ENCODE data around the gene OR4D2.
"Not testable (repeated sequence)": the region's sequence is repeated elsewhere in the genome, so short reads cannot be mapped to it uniquely, and the experiment has no call there.

OR4D2 gene

DNA sequence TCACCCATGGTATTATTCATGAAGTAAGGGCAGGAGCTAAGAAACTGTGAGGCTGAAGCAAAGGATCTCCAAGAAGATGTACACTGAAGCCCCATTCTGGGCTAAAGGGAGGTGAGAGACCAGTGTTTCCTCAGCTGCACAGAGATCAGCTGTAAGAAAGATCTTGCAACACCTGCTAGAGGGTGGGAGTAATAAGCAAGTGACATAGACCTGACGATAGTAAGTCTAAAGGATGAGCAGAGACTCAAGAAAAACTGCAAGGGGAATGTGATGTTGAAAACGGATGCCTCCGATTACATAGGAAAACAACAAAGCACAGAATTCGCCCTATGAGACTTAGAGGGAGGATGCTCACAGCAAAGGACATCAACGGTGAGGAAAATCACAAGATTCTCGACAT lies at the start of gene OR4D2:
Gene OR4D2 (plus strand): TSS at position 301 of the 400 bp plus-strand sequence. CDS start 2,674 bp downstream, outside the sequence.
- no peak for DNase-seq

DNA sequence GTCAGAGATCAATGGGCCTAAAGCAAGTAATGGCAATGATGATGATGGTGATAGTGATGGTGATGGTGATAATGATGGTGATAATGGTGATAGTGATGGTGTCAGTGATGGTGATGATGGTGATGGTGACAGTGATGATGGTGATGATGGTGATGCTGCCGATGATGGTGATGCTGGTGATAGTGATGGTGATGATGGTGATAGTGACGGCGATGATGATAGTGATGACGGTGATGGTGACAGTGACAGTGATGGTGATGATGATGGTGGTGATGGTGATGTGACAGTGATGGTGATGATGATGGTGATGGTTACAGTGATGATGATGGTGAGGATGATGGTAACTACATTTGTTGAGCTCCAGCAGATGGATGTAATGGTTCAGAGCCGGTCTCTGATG lies 49.4 kb upstream of the OR4D2 start:
- DNase-seq = no peak

DNA sequence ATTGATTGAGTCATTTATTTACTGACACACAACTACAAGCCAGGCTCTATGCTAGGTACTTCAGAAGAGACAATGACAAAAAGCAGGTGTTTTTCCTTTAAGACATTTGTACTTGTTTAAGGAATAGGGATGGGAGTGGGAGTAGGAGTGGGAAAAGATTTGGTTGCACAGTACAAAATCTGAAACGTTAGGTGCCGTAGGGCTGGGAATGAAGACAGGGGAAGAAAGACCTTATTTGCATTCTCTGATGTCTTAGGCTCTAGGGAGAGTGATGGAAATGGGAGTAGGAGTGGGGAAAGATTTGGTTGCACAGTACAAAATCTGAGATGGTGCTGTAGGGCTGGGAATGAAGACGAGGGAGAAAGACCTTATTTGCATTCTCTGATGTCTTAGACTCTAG lies 47.3 kb upstream of the OR4D2 start:
- no peak for DNase-seq

DNA sequence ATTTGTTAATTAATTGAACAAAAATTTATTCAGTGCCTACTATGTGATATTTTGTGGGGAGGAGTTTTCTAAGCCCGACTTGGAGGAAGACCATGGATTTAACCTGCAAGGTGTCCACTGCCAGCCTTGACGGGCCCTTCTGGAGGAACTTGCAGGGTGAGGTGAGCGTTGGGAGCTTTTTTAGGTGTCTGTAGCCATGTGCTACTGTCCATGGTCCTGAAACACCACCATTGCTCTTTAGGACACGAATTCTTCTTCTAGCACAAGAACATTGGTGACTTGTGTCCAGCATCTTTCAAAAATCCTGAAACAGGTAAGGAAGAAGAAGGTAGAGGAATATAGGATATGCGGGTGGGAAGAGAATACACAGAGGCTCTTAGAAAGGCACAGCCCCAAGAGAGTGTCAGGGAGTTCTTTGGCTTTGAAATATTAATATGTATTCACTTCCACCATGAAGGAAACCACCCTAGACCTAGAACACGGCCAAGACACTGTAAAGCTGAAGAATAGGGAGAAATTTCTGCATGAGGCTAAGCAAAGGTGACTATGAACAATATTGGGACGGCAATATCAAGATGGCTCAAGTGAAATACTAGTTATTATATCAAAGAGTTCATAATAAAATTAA lies 46.5 kb upstream of the OR4D2 start:
- peak; percentile 62 for DNase-seq

DNA sequence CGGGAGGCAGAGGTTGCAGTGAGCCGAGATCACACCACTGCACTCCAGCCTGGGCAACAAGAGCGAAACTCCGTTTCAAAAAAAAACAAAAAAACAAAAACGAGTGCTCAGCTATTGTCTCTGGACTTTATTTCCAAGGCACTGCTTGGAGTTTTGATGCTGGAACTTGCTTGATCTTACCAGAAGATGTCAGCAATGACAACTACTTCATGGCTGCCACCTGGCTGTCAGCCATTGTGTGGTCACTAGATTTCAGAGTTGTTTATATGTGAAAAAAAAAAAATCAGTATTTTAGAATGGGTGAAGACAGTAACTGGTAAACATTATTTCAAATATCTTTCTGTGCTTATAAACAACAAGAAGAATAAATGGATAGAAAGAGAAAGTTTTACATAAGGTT lies 44.9 kb upstream of the OR4D2 start:
- DNase-seq = no peak

DNA sequence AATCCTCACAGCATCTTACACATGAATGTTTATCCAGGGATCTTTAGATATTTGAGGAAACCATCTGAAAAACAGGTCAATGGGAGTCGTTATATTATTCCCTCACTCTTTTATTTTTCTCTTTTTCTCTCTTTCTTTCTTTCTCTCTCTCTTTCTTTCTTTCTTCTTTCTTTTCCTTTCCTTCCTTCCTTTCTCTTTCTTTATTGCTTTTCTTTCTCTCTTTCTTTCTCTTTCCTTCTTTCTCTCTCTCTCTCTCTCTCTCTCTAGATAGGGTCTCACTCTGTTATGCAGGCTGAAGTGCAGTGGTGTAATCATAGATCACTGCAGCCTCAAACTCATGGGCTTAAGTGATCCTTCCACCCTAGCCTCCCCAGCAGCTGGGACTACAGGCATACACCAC lies 38.9 kb upstream of the OR4D2 start:
- no peak for DNase-seq

DNA sequence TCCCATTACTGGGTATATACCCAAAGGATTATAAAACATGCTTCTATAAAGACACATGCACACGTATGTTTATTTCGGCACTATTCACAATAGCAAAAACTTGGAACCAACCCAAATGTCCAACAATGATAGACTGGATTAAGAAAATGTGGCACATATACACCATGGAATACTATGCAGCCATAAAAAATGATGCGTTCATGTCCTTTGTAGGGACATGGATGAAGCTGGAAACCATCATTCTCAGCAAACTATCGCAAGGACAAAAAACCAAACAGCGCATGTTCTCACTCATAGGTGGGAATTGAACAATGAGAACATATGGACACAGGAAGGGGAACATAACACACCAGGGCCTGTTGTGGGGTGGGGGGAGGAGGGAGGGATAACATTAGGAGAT lies 34.1 kb upstream of the OR4D2 start:
- DNase-seq = not testable (repeated sequence)

DNA sequence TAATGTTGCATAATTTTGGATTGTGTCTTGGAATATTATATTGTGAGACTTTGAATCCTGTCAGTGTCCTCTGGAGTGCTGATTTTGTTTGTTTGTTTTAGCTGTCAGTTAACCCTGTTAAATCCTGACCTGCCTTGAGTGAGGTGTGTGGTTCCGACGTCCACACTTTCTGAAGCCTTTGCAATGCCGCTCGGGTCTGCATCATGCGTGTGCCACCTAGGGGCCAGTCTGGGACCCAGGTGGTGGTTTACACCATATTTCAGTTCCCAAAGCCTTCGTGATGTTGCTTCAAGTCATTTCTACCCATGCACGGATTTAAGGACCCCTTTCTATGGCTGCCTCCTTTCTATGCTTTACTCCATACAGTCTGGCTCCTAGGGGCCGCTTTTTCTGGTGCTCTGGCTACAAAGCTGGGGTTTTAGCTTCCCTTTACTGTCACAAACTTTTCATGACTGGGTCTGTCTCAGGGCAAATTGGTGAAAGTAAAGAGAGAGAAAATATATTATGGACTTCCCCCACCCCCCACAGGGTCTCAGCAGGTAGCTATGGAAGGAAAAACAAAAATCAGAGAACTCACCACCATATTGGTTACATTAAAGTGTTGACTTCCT lies 30.0 kb upstream of the OR4D2 start:
- DNase-seq = no peak

DNA sequence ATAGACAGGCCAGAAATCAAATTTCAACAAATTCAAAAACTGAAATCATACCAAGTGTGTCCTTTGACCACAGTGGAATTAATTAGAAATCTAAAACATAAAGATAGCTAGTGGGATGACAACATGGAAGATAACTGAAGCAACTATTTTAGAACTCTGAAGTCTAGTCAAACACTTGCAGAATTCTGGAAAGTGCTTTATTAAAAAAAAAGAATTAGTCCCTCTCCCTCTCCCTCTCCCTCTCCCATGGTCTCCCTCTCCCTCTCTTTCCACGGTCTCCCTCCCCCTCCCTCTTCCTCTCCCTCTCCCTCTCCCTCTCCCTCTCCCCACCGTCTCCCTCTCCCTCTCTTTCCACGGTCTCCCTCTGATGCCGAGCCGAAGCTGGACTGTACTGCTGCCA lies 25.3 kb upstream of the OR4D2 start:
- DNase-seq = no peak

DNA sequence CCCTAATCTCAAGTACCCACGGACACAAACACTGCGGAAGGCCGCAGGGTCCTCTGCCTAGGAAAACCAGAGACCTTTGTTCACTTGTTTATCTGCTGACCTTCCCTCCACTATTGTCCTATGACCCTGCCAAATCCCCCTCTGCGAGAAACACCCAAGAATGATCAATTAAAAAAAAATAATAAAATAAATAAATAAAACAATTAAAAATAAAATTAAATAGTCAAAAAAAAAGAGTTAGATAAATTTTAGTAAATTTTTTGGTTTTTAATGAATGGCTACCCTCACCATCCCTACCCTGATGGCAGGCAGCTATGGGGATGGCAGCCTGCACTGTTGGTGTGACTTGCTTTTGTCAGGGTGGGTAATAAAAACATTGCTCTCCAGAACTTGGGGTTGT lies 23.4 kb upstream of the OR4D2 start:
- DNase-seq = not testable (repeated sequence)

DNA sequence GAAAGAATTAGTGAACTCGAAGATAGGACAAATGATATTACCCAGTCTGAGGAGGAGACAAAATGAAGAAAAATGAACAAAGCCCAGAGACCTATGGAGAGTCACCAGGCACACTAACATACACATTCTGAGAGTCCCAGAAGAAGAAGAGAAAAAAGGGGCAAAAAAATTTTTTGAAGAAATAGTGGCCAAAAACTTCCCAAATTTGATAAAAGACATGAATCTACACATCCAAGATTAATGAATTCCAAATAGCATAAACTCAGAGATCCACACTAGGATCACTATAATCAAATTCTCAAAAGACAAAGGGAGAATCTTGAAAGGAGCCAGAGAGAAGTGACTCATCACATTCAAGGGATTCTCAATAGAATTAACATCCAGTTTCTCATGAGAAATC lies 22.0 kb upstream of the OR4D2 start:
- no peak for DNase-seq

DNA sequence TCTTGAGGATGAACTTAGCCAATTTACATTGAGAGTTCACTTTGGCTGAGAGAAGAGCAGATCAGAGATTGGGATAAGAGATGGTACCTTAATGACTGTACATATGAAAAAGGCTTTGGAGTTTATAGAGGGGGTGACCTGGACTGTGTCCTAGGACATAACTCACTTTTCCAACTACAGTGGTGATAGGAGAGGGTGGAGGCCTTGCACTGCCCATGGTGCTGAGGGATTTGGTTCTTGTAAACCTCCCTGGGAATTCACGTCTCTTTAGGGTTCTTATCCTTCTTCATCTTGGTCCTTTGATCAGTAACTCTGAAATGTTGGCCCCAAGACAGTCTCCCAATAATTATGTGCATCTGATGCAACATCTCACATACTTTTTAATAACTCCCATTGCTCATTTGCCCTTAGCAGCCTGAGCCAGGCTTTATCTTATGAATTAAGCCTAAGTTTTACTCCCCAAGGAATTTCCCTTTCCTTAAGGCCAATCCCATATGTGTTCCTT lies 18.8 kb upstream of the OR4D2 start, which contains the start of gene OR4D1:
Gene OR4D1 (plus strand): TSS at position 455 of the 505 bp plus-strand sequence. CDS start 6,770 bp downstream, outside the sequence.
- no peak for DNase-seq

DNA sequence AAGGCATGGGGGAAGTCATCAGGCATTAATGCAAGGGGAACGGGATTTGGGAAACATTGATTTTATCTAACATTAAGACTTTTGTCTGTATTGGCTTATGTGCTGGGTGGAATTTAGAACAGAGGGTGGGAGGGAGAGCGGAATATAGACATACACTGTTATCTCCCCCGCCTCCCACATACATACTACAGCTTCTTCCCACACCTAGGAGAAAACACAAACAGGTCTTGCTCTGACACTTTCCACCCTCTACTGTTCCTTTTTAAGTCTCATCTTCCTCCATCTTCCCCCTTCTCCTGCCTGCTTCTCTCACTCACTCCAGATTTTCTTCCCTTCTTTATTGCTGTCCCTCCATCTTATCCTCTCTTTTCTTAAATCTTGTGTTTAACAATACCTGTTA lies 18.2 kb upstream of the OR4D2 start:
- no peak for DNase-seq

DNA sequence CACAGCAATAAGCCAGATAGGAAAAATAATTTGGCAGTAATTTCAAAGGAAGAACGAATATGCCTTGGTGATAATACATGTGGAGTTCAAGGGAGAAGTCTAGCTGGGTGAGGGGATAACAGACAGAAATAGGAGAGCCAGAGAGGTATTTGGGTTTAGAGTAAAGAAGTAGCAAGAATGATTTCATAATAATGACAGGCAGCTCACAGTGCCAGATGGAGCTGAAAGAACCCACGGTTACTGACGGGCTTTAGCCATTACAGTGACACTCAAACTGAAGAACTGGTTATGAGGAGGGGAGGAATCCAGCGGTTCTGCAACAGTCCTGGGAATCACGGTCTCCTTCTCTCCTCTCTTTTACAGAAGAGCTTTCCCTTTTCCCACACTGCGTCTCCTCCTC lies 16.4 kb upstream of the OR4D2 start:
- no peak for DNase-seq

DNA sequence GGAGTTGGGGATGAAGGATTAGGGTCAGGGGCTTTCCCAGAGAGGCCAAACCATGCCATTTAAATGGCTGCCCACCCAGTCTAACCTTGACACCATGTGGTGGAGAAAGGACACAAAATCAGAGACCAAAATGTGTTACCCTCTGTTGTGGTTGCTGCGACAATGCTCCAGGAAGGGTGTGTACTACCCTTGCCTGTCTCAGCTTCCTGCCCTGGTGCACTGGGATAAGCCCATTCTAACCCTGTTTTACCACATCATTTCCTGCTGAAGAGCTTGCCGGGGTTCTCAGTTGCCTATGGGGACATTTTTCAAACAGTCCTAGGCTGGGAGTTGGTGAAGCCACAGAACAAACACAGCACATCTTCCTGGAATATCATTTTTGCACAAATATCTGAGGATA lies 13.7 kb upstream of the OR4D2 start:
- peak; percentile 66 for DNase-seq

DNA sequence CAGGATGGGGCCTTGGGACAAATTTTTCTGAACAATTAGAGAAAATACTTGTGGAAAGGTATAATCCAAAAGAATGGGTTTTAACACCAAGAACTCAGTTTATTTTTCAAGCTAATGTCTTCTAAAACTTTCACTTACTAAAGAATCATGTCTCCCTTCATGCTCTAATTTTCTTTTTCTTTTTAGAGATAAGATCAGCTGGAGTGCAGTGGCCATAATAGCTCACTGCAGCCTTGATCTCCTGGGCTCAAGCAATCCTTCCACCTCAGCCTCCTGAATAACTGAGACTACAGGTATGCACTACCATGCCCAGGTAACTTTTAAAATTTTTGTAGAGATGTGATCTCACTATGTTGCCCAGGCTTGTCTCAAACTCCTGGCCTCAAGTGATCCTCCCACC lies 13.1 kb upstream of the OR4D2 start:
- DNase-seq = no peak

DNA sequence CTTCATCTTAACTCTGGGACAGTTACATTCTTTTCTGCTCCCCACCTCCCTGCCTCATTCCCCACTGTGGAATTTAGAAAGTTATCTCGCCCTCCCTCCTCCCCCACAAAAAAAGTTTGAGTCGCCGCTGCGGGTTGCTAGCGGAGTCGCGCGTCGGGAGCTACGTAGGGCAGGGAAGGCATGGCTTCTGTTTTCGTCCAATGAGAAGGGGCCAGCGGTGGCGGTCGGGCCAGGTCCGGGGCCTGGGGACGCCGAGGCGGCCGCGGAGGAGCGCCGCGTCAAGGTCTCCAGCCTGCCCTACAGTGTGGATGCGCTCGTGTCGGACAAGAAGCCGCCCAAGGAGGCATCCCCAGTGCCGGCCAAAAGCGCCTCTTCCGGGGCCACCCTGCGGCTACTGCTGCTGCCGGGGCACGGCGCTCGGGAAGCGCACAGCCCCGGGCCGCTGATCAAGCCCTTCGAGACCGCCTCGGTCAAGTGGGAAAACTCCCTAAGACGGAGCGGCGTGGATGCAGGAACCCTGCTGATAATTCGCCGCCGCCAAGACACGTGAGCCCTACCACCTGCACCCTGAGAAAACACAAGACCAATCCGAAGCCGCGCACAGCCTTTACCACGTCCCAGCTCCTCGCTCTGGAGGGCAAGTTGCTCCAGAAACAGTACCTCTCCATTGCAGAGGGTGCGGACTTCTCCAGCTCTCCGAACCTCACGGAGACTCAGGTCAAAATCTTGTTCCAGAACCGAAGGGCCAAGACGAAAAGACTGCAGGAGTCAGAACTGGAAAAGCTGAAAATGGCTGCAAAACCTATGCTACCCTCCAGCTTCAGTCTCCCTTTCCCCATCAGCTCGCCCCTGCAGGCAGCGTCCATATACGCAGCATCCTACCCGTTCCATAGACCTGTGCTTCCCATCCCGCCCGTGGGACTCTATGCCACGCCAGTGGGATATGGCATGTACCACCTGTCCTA lies 9.7 kb upstream of the OR4D2 start:
- peak; percentile 84 for DNase-seq

DNA sequence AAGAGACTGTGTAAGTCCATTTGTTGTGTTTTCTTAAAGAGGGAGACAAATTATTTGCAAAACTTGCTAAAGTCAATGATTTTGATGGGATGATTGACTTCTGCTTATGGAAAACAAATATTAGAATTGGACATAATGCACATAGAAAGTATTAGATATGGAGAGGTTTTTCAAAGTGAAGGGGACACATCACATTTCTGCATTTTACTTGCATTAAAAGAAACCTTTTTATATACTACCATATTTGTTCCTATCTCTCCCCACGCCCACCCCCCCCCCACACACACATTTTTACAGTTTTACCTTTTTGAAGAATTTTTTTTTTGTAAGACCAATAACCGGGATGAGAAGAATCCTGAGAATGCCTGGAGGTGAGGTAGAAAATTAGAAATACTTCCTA lies 8.6 kb upstream of the OR4D2 start:
- DNase-seq = no peak

DNA sequence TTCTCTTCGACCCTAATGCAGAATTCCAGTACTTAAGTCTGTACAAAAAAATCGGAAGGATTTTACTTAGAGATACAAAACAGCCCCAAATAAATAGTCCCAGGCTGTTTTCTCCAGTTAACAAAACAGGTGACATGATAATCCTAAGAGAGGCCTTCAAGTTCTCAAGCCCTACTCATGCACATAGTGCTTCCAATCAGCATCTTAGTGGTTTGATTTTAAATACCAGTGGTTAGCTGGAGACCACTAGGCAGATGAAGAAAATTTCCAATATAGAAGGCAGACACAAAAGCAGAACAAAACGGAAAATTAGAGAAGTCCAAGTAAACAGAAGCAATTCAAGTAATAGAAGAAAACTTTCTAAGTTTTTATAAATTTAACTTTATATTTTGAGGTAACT lies 5.2 kb upstream of the OR4D2 start:
- DNase-seq = no peak

DNA sequence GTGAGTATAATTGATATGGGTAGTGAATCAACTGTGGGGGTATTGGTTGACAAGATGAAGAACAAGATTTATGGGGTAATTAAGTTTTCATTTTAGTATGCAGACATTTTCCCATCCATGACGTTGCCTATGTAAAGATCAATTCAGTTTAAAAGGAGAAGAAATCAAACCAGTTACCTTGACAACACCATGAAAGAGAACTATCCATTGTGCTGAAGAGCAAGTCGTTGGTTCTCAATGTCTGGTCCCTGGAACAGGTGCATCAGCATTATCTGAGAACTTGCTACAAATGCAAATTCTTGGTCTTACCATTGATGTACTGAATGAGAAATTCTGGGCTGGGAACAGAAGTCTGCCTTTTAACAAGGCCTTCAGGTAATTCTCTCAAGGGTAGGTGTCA lies 801 bp upstream of the OR4D2 start:
- no peak for DNase-seq

DNA sequence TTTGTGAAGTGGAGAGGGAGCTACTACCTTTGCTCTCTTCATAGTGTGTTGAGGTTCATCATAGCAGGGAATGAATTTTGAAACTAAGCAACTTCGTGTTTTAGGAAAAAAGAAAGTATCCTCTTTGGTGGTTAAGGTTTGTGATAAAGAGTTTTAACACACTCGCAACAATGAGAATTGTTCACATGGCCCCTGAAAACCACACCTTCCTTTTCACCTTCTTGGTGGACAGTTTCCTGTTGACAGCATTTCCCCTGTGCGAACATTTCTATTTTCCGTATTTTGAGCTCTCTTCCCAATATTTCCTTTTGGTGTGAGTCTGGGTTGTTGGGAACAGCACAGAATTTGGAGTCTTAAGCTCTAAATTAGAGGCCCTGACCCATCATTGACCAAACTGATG lies 3.8 kb downstream of the OR4D2 start:
- no peak for DNase-seq

DNA sequence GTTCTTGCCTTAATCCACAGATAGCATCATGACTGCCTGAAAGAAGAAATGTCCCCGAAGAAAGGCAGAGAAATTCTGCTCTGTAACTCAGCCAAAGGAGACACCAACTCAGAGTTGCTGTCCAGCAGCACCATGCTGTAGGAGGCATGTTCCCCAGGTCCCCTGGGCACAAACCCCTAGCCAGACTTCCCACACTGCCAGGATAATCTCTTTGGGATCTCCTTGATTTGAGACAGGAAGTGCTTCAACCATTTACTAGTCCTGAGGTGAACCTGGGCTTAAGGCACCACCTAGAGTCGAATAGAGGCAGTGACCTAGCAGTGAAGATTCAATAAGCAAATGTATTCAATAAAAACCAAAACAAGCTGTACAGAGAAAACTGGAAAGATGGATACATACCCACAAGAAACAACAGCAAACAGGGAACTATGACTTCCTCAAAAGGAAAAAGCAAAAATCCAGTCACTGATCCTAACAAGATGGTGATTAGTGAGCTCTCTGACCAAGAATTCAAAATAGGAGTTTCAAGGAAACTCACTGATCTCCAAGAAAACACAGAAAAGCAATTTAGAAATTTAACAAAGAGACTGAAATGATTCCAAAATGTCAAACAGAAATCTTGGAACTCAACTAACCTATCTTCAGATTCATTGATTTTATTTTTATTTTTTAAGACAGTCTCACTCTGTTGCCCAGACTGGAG lies 5.7 kb downstream of the OR4D2 start:
- peak; percentile 68 for DNase-seq

DNA sequence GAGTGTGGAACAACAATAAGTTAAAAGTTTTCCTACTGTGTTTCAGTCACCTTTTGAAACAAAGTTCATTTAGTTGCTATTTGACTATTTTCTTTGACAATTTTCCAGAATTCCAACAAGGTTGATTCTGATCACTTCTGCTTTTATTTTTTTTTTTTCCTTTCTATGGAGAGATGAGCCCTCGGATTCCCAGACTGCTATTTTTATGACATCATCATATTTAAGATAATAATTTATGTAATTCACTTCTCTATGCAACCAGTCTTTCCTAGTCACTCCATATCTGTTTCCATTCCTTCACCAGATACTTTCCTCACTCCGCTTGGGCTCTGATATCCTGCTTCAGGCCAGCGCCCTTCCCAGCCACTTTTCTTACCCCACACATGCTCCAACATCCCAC lies 8.1 kb downstream of the OR4D2 start:
- DNase-seq = no peak
